GM12878 (cell line): ENCODE results near the gene PID1. TPM values are rescaled to one million over a fixed set of nuclear protein-coding genes. Genes with fewer than 3 reads are reported as not detected.

ENCODE experiments used
- ATAC-seq: fragments of 200-7000 bp; cut with Tn5 transposase; 3 replicates; pipeline ENCODE4 v1.9.1; 2020; ENCODE audit warnings: mild to moderate bottlenecking, moderate library complexity
- BruUV-seq: library from RNA; stranded (reverse); fragments of 400-500 nt; replicated peaks from 2 replicates; lab custom pipeline; 2021; lab: Mats Ljungman, UMichigan
- CTCF ChIA-PET: fragments of 300-600 bp; sonication (Branson Sonifier 250); formaldehyde crosslinking; extraction: SDS; loops from one replicate; lab custom pipeline; 2021; ENCODE audit warnings: inconsistent platforms; lab: Yijun Ruan, JAX
- POLR2A ChIA-PET: fragments of 350-600 bp; formaldehyde crosslinking; extraction: SDS; loops from one replicate; lab custom pipeline; 2021; ENCODE audit warnings: inconsistent platforms; lab: Charles Lee
- RAD21 ChIA-PET: fragments of 300-600 bp; sonication (Branson Sonifier 250); formaldehyde crosslinking; loops from one replicate; lab custom pipeline; 2023; ENCODE audit warnings: antibody characterized with exemption; ENCODE audit not compliant: unreplicated experiment; lab: Charles Lee
- SMC1A ChIA-PET: fragments of 300-600 bp; sonication (Branson Sonifier 250); formaldehyde crosslinking; loops from one replicate; lab custom pipeline; 2023; ENCODE audit not compliant: unreplicated experiment, uncharacterized antibody; lab: Charles Lee
- DNase-seq: peaks from one replicate; pipeline ENCODE4 v3.0.0-alpha.2; 2011; ENCODE audit warnings: low read depth, low spot score
- FAIRE-seq: peaks from 3 replicates; lab custom pipeline; 2011; peaks lifted over from hg19 to GRCh38; lab: Jason Lieb, UNC
- H2AFZ ChIP-seq: 2 replicates; pipeline ENCODE4 v1.6.0; 2011; ENCODE audit warnings: low read depth, low read length, control low read depth; ENCODE audit not compliant: control insufficient read depth
- H3K27ac ChIP-seq: 2 replicates; pipeline ENCODE4 v1.5.1; 2011; ENCODE audit warnings: control low read depth; ENCODE audit not compliant: control insufficient read depth, insufficient read depth
- H3K27me3 ChIP-seq, 2 experiments: replicated peaks in 1 of 2; 2 replicates each; pipeline versions ENCODE4 v1.6.0 to v1.6.1; 2011; ENCODE audit warnings: low read length in 1 of 2; ENCODE audit not compliant: control insufficient read depth in 2 of 2, insufficient read depth in 2 of 2
- H3K36me3 ChIP-seq, 2 experiments: 2 replicates each; pipeline ENCODE4 v1.5.1; 2011; ENCODE audit warnings: low read length in 1 of 2; ENCODE audit not compliant: control insufficient read depth in 2 of 2, insufficient read depth in 2 of 2
- H3K4me1 ChIP-seq: 2 replicates; pipeline ENCODE4 v1.6.1; 2011; ENCODE audit warnings: mild to moderate bottlenecking, low read length, moderate library complexity, mixed read lengths; ENCODE audit not compliant: control insufficient read depth, insufficient read depth
- H3K4me2 ChIP-seq: 2 replicates; pipeline ENCODE4 v1.6.0; 2011; ENCODE audit warnings: control low read depth; ENCODE audit not compliant: control insufficient read depth, insufficient read depth
- H3K4me3 ChIP-seq: fragments of 200-600 bp; sonication (generic); 2 replicates; pipeline ENCODE4 v1.5.1; 2016
- H3K79me2 ChIP-seq: 2 replicates; pipeline ENCODE4 v1.6.0; 2011; ENCODE audit warnings: low read length; ENCODE audit not compliant: control insufficient read depth, insufficient read depth
- H3K9ac ChIP-seq: 2 replicates; pipeline ENCODE4 v1.8.0; 2011; ENCODE audit warnings: low read length, control low read depth, mixed read lengths; ENCODE audit not compliant: control insufficient read depth, insufficient read depth
- H3K9me3 ChIP-seq: replicated peaks from 3 replicates; pipeline ENCODE4 v1.5.1; 2011; ENCODE audit warnings: mild to moderate bottlenecking, low read length; ENCODE audit not compliant: control insufficient read depth, insufficient read depth
- H4K20me1 ChIP-seq: 2 replicates; pipeline ENCODE4 v1.6.0; 2011; ENCODE audit not compliant: control insufficient read depth, insufficient read depth
- BRCA1 ChIP-seq: IDR thresholded peaks from 2 replicates; pipeline ENCODE4 v1.6.1; 2011; ENCODE audit warnings: low read depth, low read length, improper control_type of control experiment
- GATAD2B ChIP-seq: fragments of 450-650 bp; conservative IDR thresholded peaks from 2 replicates; pipeline ENCODE4 v1.6.1; 2017; ENCODE audit warnings: low read depth, mild to moderate bottlenecking, moderate library complexity
- KDM1A ChIP-seq: fragments of 200-600 bp; sonication (generic); IDR thresholded peaks from 2 replicates; pipeline ENCODE4 v1.6.1; 2016; ENCODE audit warnings: borderline replicate concordance
- MLLT1 ChIP-seq: fragments of 450-650 bp; IDR thresholded peaks from 2 replicates; pipeline ENCODE4 v1.6.1; 2016; ENCODE audit warnings: mild to moderate bottlenecking
- MTA3 ChIP-seq: IDR thresholded peaks from 2 replicates; pipeline ENCODE4 v1.6.1; 2012; ENCODE audit warnings: low read length, inconsistent platforms, borderline replicate concordance
- POLR2AphosphoS5 ChIP-seq: IDR thresholded peaks from 2 replicates; pipeline ENCODE4 v1.6.1; 2011; ENCODE audit warnings: mild to moderate bottlenecking, low read length, inconsistent platforms
- RCOR1 ChIP-seq: conservative IDR thresholded peaks from 2 replicates; pipeline ENCODE4 v1.6.1; 2012; ENCODE audit warnings: low read depth, low read length, improper control_type of control experiment
- SIN3A ChIP-seq: IDR thresholded peaks from 2 replicates; pipeline ENCODE4 v1.6.1; 2012; ENCODE audit warnings: low read depth, low read length, improper control_type of control experiment
- SMAD1 ChIP-seq: fragments of 450-650 bp; IDR thresholded peaks from 2 replicates; pipeline ENCODE4 v1.6.1; 2018; ENCODE audit warnings: mild to moderate bottlenecking, low read depth; ENCODE audit not compliant: partially characterized antibody
- SREBF2 ChIP-seq: IDR thresholded peaks from 2 replicates; pipeline ENCODE4 v1.6.1; 2012; ENCODE audit warnings: mild to moderate bottlenecking, low read length
- SRF ChIP-seq, 2 experiments: IDR thresholded peaks; 2 replicates each; pipeline ENCODE4 v1.6.1; 2011; ENCODE audit warnings: low read depth in 2 of 2, low read length in 2 of 2, mild to moderate bottlenecking in 1 of 2, moderate library complexity in 1 of 2
- STAT3 ChIP-seq: IDR thresholded peaks from 2 replicates; pipeline ENCODE4 v1.6.1; 2011; ENCODE audit warnings: low read depth, low read length, improper control_type of control experiment
- TARDBP ChIP-seq: IDR thresholded peaks from 2 replicates; pipeline ENCODE4 v1.6.1; 2016; ENCODE audit warnings: borderline replicate concordance
- TBL1XR1 ChIP-seq: IDR thresholded peaks from 2 replicates; pipeline ENCODE4 v1.6.1; 2012; ENCODE audit warnings: low read depth, low read length, improper control_type of control experiment
- WRNIP1 ChIP-seq: IDR thresholded peaks from 2 replicates; pipeline ENCODE4 v1.6.1; 2011; ENCODE audit warnings: low read depth, low read length, improper control_type of control experiment, borderline replicate concordance
- YBX1 ChIP-seq: fragments of 450-650 bp; IDR thresholded peaks from 2 replicates; pipeline ENCODE4 v1.6.1; 2016; ENCODE audit warnings: antibody characterized with exemption
- ZNF217 ChIP-seq: fragments of 450-650 bp; IDR thresholded peaks from 2 replicates; pipeline ENCODE4 v1.6.1; 2017; ENCODE audit warnings: antibody characterized with exemption, mild to moderate bottlenecking
- ZSCAN29 ChIP-seq: fragments of 450-650 bp; IDR thresholded peaks from 2 replicates; pipeline ENCODE4 v1.6.1; 2017; ENCODE audit warnings: mild to moderate bottlenecking, moderate library complexity
- WGBS: methylation state at CpG from one replicate; pipeline ENCODE4 v1.1.6; 2016; ENCODE audit warnings: low lambda C conversion rate; ENCODE audit not compliant: insufficient replicate concordance, insufficient coverage; ENCODE audit errors: missing lambda C conversion rate; 5-methylcytosine and 5-hydroxymethylcytosine counted together
- in situ Hi-C: fragments of 300-500 bp; cut with MboI; formaldehyde crosslinking; loops from 9 replicates; pipeline ENCODE4 v1.14.3; 2018; ENCODE audit warnings: mixed read lengths
- intact Hi-C: fragments of 100-400 bp; cut with micrococcal nuclease; formaldehyde crosslinking; loops from one replicate; pipeline ENCODE4 v1.14.2; 2022; ENCODE audit not compliant: unreplicated experiment
- polyA plus RNA-seq, 11 experiments: library from polyadenylated mRNA; depleted of rRNA in 4 of 11; unstranded in 6 of 11; stranded (reverse) in 5 of 11; fragments of >200 nt; fragmentation: Nextera tagmentation in 4 of 11; fragmentation: Illumina TruSeq in 1 of 11; extraction: Ambion mirVana in 4 of 11; extraction: Trizol in 1 of 11; gene quantifications; 1 replicate in 1 of 11; 2 replicates in 10 of 11; pipeline versions ENCODE4 v1.2.1 to v1.2.3, GENCODE V29; 2011 to 2016; ENCODE audit warnings: inconsistent platforms in 2 of 11, missing spikeins in 2 of 11, low read depth in 1 of 11
- total RNA-seq, 4 experiments: library from RNA; depleted of rRNA in 3 of 4; stranded (reverse); fragments of >200 nt in 3 of 4; fragmentation: Illumina TruSeq in 1 of 4; extraction: Trizol in 1 of 4; gene quantifications; 2 replicates each; pipeline versions ENCODE4 v1.2.1 to v1.2.3, GENCODE V29; 2013 to 2021

The PID1 gene
- total and polyA plus RNA-seq, 10 of the 15 experiments (the other 5 are each of a cell fraction or from before 2014, with no cell fraction given) = not detected

GRCh38 chr2:229132236-229132635, 138.9 kb downstream of the PID1 start:
- FAIRE-seq = no peak
- intact Hi-C loops = no loop called here
- CTCF ChIA-PET = interaction anchor here (0.7 to 0.9 kb wide), 3 partner anchors 8 to 140 kb away, joined by 3 read pairs; no protein-coding TSS in a partner anchor
- Histone ChIP-seq H2AFZ (no peak overlapping the region), H4K20me1 (no peaks in the 10 kb centered on the region), H3K4me3 (no peak overlapping the region), H3K27ac (no peak overlapping the region), H3K36me3 (no peaks in the 10 kb centered on the region), H3K9ac (no peak overlapping the region), H3K79me2 (no peaks in the 10 kb centered on the region), H3K9me3 (no peaks in the 10 kb centered on the region), H3K27me3 (no peaks in the 10 kb centered on the region), H3K4me2 (no peak overlapping the region), H3K4me1 (no peaks in the 10 kb centered on the region)
- SMC1A ChIA-PET = interaction anchor here (1.4 kb wide), 1 partner anchor 446 kb away, joined by 4 read pairs; no protein-coding TSS in a partner anchor
- DNase-seq = no peak
- POLR2A ChIA-PET = no interaction called here
- TF ChIP-seq MTA3 (no peak), POLR2AphosphoS5 (no peak), GATAD2B (no peak), SRF (IDR thresholded peaks at IDR 0.05; ENCODE audit: low read depth in 2 of 2, low read length in 2 of 2) (no peak)
- no TSS peak for BruUV-seq
- 30% methylated on average over 6 of the region's 6 CpGs for WGBS
- in situ Hi-C loops = no loop called here
- ATAC-seq = no peak
- RAD21 ChIA-PET = no interaction called here

- no peak overlapping the region for H3K4me2 ChIP-seq
- SMC1A ChIA-PET = interaction anchor here (1.0 kb wide), 1 partner anchor 9 kb away, joined by 3 read pairs; no protein-coding TSS in a partner anchor
- no peak overlapping the region for H3K4me3 ChIP-seq
- H3K27ac ChIP-seq = no peak overlapping the region
- RAD21 ChIA-PET = no interaction called here
- in situ Hi-C loops = no loop called here
- H3K36me3 ChIP-seq = no peaks in the 10 kb centered on the region
- 16% methylated on average over 6 of the region's 6 CpGs for WGBS
- no peaks in the 10 kb centered on the region for H4K20me1 ChIP-seq
- no TSS peak for BruUV-seq
- no peak overlapping the region for H3K9ac ChIP-seq
- H2AFZ ChIP-seq = no peak overlapping the region
- no peaks in the 10 kb centered on the region for H3K27me3 ChIP-seq
- no peaks in the 10 kb centered on the region for H3K79me2 ChIP-seq
- no peaks in the 10 kb centered on the region for H3K9me3 ChIP-seq
- no peak for FAIRE-seq
- CTCF ChIA-PET = interaction anchor here (0.6 to 1.1 kb wide), 2 partner anchors 28 to 143 kb away, joined by 3 read pairs; no protein-coding TSS in a partner anchor
- POLR2A ChIA-PET = no interaction called here
- DNase-seq = no peak
- intact Hi-C loops = no loop called here
- no peaks in the 10 kb centered on the region for H3K4me1 ChIP-seq
- ATAC-seq = no peak
- TF ChIP-seq TBL1XR1 = no peak
- TF ChIP-seq MLLT1 = no peak
- TF ChIP-seq STAT3 = no peak
- TF ChIP-seq ZNF217 = no peak
- TF ChIP-seq SIN3A = no peak
- TF ChIP-seq YBX1 = no peak
- no peak for TF ChIP-seq SMAD1
- no peak for TF ChIP-seq RCOR1
- TF ChIP-seq ZSCAN29 = no peak
- TF ChIP-seq WRNIP1 = no peak
- TF ChIP-seq KDM1A = no peak
- TF ChIP-seq SREBF2 = no peak
- TF ChIP-seq TARDBP = no peak
- no peak for TF ChIP-seq BRCA1
Measured at GRCh38 chr2:229130522-229130921, 140.6 kb downstream of the PID1 start.
